Measurements from ENCODE around the gene POU2F3. TPM values are rescaled to one million over a fixed set of nuclear protein-coding genes. Genes with fewer than 3 reads are reported as not detected.

The POU2F3 gene
- total RNA-seq, 1 donor from 2014 or later: not detected

GRCh38 chr11:120258661-120259060 lies 18.7 kb downstream of the POU2F3 start:
- POLR2A ChIA-PET: no interaction called here
- Mint-ChIP-seq H3K9me3 (no peaks in the 10 kb centered on the region), H3K4me1 (peaks cover 12% of the 10 kb centered on the region)

DNA sequence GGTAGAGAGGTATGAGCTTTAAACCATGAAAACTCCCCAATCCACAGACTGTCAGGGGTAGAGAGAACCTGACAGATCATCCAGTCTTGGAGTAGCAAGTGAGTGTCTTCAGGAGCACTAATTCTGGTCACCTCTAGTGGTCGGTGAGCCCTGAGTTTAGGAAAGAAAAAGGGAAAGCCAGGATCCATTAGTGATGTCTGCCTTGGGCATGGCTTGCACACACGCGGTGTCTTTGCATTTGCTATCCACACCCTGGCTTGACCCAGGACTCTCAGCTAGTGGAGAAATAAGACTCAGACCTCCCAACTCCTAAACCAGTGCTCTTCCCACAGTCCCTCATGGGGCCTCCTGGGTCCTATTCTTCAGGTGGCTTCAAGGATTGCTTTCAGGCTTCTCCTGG lies 19.3 kb downstream of the POU2F3 start:
- H3K4me3 Mint-ChIP-seq: no peak overlapping the region
- POLR2A ChIA-PET: no interaction called here
- H3K36me3 Mint-ChIP-seq (ENCODE audit: low read depth): no peaks in the 10 kb centered on the region
- CTCF ChIA-PET: no interaction called here
- no peak for ATAC-seq (ENCODE audit: low read depth)
- peaks cover 12% of the 10 kb centered on the region for H3K4me1 Mint-ChIP-seq
- no peaks in the 10 kb centered on the region for H3K9me3 Mint-ChIP-seq
- no peak overlapping the region for H3K27ac Mint-ChIP-seq
- intact Hi-C loops (cut with micrococcal nuclease): no loop called here
- TF ChIP-seq, protein P1, sequence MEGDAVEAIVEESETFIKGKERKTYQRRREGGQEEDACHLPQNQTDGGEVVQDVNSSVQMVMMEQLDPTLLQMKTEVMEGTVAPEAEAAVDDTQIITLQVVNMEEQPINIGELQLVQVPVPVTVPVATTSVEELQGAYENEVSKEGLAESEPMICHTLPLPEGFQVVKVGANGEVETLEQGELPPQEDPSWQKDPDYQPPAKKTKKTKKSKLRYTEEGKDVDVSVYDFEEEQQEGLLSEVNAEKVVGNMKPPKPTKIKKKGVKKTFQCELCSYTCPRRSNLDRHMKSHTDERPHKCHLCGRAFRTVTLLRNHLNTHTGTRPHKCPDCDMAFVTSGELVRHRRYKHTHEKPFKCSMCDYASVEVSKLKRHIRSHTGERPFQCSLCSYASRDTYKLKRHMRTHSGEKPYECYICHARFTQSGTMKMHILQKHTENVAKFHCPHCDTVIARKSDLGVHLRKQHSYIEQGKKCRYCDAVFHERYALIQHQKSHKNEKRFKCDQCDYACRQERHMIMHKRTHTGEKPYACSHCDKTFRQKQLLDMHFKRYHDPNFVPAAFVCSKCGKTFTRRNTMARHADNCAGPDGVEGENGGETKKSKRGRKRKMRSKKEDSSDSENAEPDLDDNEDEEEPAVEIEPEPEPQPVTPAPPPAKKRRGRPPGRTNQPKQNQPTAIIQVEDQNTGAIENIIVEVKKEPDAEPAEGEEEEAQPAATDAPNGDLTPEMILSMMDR (IDR thresholded peaks at IDR 0.05): no peak
- H3K27me3 Mint-ChIP-seq: peaks cover 51% of the 10 kb centered on the region
- DNase-seq: no peak

More at GRCh38 chr11:120258661-120259060, 18.7 kb downstream of the POU2F3 start:
- CTCF ChIA-PET: no interaction called here
- H3K27me3 Mint-ChIP-seq: peaks cover 50% of the 10 kb centered on the region
- intact Hi-C loops (cut with micrococcal nuclease): no loop called here
- no peak for ATAC-seq (ENCODE audit: low read depth)
- H3K27ac Mint-ChIP-seq: no peak overlapping the region
- DNase-seq: no peak
- TF ChIP-seq, protein P1 (IDR thresholded peaks at IDR 0.05): no peak
- H3K36me3 Mint-ChIP-seq (ENCODE audit: low read depth): no peaks in the 10 kb centered on the region
- no peak overlapping the region for H3K4me3 Mint-ChIP-seq

DNA sequence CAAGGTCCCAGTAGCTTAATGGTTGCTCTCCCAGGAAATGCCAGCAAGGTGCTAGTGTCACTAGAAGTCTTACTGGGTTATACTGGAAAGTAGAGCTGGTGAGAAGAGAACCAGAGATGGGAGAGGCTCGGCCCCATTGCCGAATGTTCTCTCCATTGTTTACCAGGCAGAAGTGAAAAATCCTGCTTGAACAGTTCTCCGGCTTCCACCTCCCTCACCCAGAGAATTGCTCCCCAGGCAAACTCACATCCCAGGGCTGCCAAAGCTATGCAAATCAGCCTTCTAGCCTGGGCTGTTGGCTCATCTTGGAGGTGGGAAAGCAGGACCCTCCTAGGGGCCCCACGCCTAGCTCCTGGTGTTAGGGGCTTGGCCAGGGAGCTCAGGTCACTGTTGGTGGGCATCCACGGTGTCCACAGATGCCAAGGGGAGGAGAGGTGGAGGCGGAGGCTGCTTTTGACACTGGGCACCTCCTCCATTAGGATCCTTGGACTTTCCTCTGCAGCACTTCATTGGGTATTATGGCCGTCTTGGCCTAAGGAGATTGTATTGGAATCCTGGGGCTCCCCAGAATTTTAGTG lies 20.1 kb downstream of the POU2F3 start:
- CTCF ChIA-PET: no interaction called here
- Mint-ChIP-seq H3K9me3 (no peaks in the 10 kb centered on the region), H3K27ac (no peak overlapping the region), H3K4me3 (no peak overlapping the region), H3K36me3 (ENCODE audit: low read depth) (no peaks in the 10 kb centered on the region), H3K4me1 (peaks cover 9% of the 10 kb centered on the region), H3K27me3 (peaks cover 50% of the 10 kb centered on the region)
- DNase-seq (no peak), ATAC-seq (ENCODE audit: low read depth) (no peak)
- intact Hi-C loops (cut with micrococcal nuclease): no loop called here
- TF ChIP-seq, protein P1 (IDR thresholded peaks at IDR 0.05): no peak
- POLR2A ChIA-PET: no interaction called here

DNA sequence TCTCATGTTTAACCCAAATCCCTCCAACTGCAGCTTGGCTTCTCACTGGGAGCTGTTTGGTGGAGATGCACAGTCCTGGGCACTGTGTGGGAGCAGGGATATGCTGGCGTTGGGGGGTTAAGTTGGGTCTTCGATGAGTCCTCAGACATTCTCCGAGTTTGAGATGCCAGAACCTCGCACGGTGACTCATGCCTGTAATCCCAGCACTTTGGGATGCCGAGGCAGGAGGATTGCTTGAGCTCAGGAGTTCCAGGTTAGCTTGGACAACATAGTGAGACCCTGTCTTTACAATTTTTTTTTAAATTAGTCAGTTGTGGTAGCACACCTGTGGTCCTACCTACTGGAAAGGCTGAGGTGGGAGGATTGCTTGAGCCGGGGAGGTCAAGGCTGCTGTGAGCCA lies 20.7 kb downstream of the POU2F3 start:
- POLR2A ChIA-PET: no interaction called here
- CTCF ChIA-PET: no interaction called here
- Mint-ChIP-seq H3K27me3 (peaks cover 46% of the 10 kb centered on the region), H3K27ac (no peak overlapping the region), H3K9me3 (no peaks in the 10 kb centered on the region), H3K4me1 (peaks cover 3% of the 10 kb centered on the region), H3K36me3 (ENCODE audit: low read depth) (no peaks in the 10 kb centered on the region), H3K4me3 (no peak overlapping the region)
- DNase-seq: no peak
- TF ChIP-seq, protein P1 (IDR thresholded peaks at IDR 0.05): no peak
- ATAC-seq (ENCODE audit: low read depth): no peak
- intact Hi-C loops (cut with micrococcal nuclease): no loop called here

- TF ChIP-seq, protein P1 (IDR thresholded peaks at IDR 0.05): no peak
Measured at GRCh38 chr11:120261321-120261720, 21.4 kb downstream of the POU2F3 start.

More at GRCh38 chr11:120261321-120261720, 21.4 kb downstream of the POU2F3 start:
- Mint-ChIP-seq H3K36me3 (ENCODE audit: low read depth) (no peaks in the 10 kb centered on the region), H3K27me3 (peaks cover 46% of the 10 kb centered on the region), H3K4me1 (no peaks in the 10 kb centered on the region), H3K27ac (no peak overlapping the region), H3K9me3 (no peaks in the 10 kb centered on the region), H3K4me3 (no peak overlapping the region)
- DNase-seq (no peak), ATAC-seq (ENCODE audit: low read depth) (no peak)
- CTCF ChIA-PET: no interaction called here
- intact Hi-C loops (cut with micrococcal nuclease): no loop called here
- POLR2A ChIA-PET: no interaction called here
